GM18517 (cell line): ENCODE results near the gene MRO.
A peak's percentile ranks its signal among the peaks of the same experiment; 100 is the strongest.
"Not testable (repeated sequence)": the region's sequence is repeated elsewhere in the genome, so short reads cannot be mapped to it uniquely, and the experiment has no call there.

Source experiments
- ATAC-seq: cut with Tn5 transposase; IDR thresholded peaks from one replicate; pipeline ENCODE4 v1.9.1; 2021; ENCODE audit warnings: mild to moderate bottlenecking, moderate library complexity; ENCODE audit not compliant: unreplicated experiment

The MRO gene

DNA sequence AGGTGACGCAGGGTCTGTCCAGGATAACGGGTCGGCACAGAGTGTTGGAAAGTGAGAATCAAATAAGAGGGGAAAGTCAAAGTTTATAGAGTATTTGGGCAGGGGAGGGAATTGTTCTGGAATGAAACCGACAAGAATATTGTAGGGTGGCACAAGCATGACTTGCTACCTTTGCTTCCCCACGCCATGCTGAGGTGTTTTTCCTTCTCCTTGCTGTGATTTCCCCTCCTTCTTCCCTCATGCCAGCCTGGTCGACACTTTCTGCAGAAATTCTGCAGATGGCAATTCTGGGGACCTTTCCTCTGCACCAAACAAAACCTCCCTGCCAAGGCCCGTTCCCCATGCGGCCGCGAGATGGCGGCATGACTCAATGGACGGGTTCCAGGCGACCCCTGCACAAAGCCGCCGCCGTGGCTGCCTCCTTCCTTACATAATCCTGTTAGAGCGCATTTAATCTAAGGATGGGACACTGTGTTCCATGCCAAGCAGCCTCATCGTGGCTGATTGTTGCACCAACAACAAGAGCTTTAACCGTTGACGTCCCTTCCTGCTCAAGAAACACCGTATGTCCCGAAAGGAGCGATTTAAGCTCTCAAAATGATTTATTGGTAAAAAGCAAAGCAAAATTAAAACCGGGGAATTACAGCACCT is at the start of gene MRO:
TSS of gene MRO (minus strand) at position 289 of the 651 bp plus-strand sequence. CDS start 10,616 bp downstream, outside the sequence.
- ATAC-seq: peak; percentile 86

DNA sequence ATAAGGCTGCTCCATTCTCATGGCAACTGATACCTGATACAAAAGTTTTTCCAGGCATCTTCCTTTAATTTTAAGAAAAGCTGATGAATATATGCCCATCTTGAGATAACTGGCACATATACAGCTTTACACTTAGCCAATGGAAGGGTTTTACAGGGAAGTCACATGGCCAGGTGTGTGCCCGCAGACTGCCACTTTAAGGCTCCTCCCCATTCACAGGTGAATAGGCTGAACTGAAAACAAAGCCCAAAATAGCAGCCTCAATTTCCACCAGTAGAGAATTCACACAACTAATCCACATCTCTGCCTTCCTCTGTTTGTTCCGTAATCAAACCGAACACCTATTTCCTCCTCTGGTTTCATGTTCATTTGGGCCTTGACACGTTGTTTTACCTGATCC is 49.3 kb upstream of the MRO start:
- ATAC-seq: no peak

GRCh38 chr18:50866765-50867164 is 46.9 kb upstream of the MRO start:
- no peak for ATAC-seq

DNA sequence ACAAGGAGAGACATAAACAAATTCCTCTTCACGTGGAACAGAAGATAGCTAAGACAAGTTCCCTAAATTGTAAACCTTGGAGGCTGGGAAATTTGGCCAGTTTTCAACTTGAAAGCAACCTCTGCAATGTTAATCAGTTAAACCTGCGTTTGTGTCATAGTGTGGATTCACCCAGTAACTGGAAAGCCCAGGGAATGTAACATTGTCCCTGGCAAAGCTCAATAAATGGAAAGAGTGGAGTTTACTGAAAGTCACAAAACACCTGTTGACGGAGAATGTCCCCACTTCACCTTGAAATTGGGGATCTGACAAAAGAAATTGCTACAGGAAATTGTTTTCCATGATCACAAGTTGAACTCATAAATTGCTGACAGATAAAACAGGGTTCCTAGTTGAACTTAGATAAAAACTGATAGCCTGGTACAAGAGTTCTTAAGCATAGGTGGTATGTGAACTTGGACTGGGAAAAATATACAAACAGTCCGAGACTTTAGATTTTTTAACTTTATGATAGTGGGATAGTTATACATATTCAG is 44.1 kb upstream of the MRO start:
- no peak for ATAC-seq

- ATAC-seq: no peak
Measured at GRCh38 chr18:50862401-50862800, 42.6 kb upstream of the MRO start.

GRCh38 chr18:50861617-50862016 is 41.8 kb upstream of the MRO start:
- no peak for ATAC-seq

GRCh38 chr18:50859793-50860555 is 40.2 kb upstream of the MRO start:
- no peak for ATAC-seq

DNA sequence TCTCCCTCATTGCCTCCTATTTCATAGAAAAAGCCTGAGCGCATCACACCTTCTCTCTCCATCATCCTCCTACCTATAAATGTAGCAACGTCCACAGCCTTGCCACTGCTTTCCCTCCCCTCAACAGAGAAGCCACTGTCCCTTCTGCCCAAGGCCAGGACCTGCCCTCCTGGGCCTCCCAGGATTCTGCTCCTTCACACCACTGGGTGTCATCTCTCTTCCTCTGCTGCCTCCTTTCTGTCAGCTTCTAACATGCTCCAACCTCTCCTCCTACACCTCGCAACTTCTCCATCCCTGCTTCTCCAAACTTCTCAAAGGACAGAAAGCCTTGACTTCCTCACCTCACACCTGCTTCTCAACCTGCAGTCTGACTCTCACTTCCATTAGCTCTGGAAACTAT is 37.9 kb upstream of the MRO start:
- ATAC-seq: no peak

DNA sequence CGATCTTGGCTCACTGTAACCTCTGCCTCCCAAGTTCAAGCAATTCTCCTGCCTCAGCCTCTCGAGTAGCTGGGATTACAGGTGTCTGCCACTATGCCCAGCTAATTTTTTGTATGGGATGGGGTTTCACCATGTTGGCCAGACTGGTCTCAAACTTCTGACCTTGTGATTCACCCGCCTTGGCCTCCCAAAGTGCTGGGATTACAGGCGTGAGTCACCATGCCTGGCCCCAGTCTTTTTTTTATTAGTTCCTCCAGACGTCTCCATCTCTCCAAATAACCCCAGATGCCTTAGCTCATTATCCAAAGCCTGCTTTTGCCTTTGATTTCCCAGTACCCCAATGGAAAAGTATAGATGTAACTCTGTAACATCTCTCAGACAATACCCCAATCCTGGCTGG is 37.4 kb upstream of the MRO start:
- ATAC-seq: not testable (repeated sequence)

DNA sequence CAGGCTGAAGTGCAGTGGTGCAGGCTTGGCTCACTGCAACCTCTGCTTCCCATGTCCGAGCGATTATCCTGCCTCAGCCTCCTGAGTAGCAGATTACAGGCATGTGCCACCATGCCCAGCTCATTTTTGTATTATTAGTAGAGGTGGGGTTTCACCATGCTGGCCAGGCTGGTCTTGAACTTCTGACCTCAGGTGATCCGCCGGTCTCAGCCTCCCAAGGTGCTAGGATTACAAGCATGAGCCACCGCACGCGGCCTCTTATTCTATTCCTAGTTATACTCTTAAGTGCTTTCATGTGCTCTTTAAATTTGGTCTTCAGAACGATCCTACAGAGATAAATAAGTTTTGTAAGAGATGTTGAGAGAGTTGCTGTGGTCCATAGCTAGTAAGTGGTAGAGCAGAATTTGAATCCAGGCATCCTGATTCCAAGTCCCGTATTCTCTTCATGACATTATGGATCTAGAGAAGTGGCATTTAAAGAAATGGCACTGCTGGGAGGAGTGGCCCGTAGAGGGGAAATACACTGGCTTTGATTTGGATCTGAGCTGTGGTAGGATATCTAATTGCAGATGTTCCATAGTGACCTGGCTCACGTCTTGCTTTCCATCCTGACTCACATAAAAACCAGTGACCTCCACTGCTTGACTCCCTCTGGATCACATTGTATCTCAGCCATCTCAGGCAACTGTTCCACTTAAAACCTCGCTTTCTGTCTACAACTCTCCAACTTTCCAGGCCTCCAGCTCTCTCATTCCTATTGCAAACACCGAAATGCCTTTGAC is 36.4 kb upstream of the MRO start:
- no peak for ATAC-seq

- no peak for ATAC-seq
Measured at GRCh38 chr18:50853863-50854271, 34.1 kb upstream of the MRO start.

- no peak for ATAC-seq
Measured at GRCh38 chr18:50850307-50851065, 30.7 kb upstream of the MRO start.

DNA sequence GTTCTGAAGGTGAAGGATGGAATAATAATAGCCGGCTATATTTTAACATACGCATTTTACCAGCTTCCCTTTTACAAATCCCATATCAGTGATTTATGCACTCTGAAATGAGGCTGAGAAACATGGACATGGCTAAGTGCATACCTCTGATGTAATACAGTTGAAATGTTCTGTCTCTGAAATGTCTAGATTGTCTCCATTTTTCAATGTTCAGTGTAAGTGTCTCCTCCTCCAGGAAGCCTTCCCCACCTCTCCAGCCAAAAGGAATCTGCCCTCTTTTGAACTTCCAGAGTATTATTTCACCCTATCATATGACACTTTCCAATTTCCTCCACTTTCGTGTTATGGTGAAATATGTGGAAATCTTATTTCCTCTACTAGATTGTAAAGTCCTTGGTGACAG is 29.6 kb upstream of the MRO start:
- no peak for ATAC-seq

DNA sequence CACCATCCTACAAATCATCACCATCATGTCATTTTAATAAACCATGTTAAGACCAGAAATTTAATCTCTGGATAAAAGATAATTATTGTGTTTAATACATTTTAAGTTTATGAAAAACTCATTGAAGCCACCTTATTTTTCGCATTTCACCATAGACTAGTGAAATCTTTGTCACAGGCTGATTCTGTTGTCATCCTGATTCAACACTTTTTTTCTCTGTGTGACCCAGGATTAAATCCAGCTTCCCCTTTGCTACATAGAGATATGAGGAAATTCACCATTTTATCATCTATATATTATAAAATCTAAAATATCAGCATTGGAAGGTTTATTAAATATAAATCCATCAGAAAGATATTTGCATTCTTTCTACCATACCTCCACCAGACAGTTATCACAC is 29.2 kb upstream of the MRO start:
- ATAC-seq: no peak

GRCh38 chr18:50848061-50848551 is 28.3 kb upstream of the MRO start:
- ATAC-seq: no peak

DNA sequence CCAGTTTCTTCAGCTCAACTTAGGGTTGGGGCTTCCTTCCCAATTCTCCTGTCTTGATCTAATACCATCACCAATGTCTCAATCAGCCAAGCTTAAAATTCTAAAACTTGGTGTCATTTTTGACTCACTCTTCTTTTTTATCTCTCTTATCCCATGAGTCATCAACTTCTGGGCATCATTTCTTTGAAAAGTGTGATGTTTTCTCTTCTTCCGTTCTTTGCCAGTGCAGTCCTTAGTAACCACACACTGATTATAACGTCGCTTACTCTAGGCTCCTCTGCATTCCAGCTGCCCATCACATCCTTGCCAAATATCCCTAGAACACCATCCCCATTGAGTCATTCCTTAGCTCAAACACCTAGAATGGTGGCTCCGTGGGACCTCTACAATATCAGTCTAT is 27.4 kb upstream of the MRO start:
- ATAC-seq: no peak

DNA sequence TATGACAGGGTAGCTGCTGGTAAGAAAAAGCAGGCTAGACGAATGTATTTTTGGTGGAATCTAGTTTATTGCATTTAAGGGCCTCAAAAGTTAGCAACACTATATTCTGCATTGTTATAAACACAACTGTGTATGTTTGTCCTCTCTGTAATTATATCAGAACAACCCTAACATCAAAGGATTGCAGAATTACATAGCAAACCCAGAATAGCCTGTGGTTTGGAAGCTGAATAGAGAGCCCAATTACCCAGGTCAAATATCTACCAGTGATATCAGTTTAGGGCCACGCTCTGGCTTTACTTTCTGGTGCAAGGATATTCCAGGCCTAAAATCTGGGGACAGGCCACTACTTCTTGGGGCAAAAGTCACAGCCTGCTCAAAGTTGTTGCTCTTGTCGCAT is 25.1 kb upstream of the MRO start:
- ATAC-seq: no peak

GRCh38 chr18:50844554-50844953 is 24.7 kb upstream of the MRO start:
- no peak for ATAC-seq

DNA sequence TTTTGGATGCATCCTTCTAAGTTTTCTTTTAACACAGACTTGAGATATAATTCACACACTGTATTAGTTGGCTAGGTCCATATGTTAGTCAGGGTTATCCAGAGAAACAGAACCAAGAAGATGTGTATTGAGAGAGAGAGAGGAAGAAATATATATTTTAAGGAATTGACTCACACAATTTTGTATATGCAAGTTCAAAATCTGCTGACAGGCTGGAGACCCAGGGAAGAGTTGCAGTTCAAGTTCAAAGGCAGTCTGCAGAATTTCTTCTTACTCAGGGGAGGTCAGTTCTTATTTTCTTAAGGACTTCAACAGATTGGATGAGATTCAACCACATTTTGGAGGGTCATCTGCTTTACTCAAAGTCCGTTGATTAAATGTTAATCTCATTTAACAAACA is 23.0 kb upstream of the MRO start:
- ATAC-seq: no peak

DNA sequence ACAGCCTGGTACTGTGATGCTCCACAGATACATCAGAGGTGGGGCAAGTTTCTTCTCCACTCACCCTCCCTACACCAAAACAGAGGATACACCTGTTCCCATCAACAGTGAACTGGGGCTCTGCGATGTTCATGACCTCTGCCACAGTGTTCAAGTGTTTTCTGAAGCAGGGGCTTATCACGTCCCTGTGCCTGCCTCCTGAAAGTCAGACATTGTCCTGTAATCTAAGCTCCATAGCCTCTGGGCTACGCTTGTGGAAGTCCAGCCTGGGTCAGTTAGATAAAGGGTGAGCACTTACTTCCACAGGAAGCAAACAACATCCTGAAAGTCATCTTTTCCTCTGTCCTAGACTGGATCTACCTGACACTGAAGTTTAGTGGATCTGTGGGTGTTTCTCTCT is 20.2 kb upstream of the MRO start:
- ATAC-seq: no peak

- no peak for ATAC-seq
Measured at GRCh38 chr18:50839341-50839740, 19.5 kb upstream of the MRO start.
